ENCODE results near the gene ADO. TPM values are rescaled to one million over a fixed set of nuclear protein-coding genes. Genes with fewer than 3 reads are reported as not detected.
A peak's percentile ranks its signal among the peaks of the same experiment; 100 is the strongest.

The ADO gene
- total RNA-seq, 1 donor from 2014 or later: 16.7 TPM

DNA sequence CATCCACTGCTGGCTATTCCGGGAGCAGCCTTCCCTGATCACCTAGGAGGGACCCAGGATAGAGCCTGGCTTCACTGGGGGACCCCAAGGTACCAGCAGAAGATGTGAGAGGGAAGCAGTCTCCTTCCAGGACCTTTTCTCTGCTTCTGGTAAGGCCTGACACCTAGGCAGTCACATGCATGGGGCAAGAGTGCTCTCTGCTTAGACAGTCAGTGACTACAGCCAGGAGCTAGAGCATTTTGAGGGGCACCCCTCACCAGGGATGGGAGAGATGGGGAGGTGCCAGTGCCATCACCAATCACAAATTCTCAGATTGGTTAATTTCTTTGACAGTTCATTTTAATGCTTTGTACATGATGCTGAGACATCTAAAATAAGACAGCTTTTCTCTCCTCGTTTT, 13.9 kb upstream of the ADO start:
- Histone ChIP-seq H3K4me3 (ENCODE audit: low read length in 3 of 3) (no peak overlapping the region), H3K27ac (ENCODE audit: low read depth, low read length) (no peak overlapping the region), H3K36me3 (ENCODE audit: control insufficient read depth in 3 of 3, insufficient read depth in 3 of 3, low read length in 3 of 3) (no peaks in the 10 kb centered on the region), H3K9ac (ENCODE audit: low read depth in 1 of 3, low read length in 3 of 3) (no peak overlapping the region), H3K4me1 (ENCODE audit: control insufficient read depth in 3 of 3, insufficient read depth in 3 of 3, low read length in 3 of 3) (peaks cover 0 to 3% (median 2%) of the 10 kb centered on the region in 3 donors), H3K9me3 (ENCODE audit: control insufficient read depth in 3 of 3, low read length in 3 of 3) (no peaks in the 10 kb centered on the region), H3K27me3 (ENCODE audit: control insufficient read depth in 3 of 3, insufficient read depth in 3 of 3, low read length in 3 of 3) (no peaks in the 10 kb centered on the region)

GRCh38 chr10:62792261-62792660, 12.3 kb upstream of the ADO start:
- no peak overlapping the region for H3K9ac ChIP-seq (ENCODE audit: low read depth in 1 of 3, low read length in 3 of 3)
- H3K27me3 ChIP-seq (ENCODE audit: control insufficient read depth in 3 of 3, insufficient read depth in 3 of 3, low read length in 3 of 3): peaks cover 0 to 8% (median 6%) of the 10 kb centered on the region in 3 donors
- H3K36me3 ChIP-seq (ENCODE audit: control insufficient read depth in 3 of 3, insufficient read depth in 3 of 3, low read length in 3 of 3): no peaks in the 10 kb centered on the region
- peaks cover 0 to 3% (median 2%) of the 10 kb centered on the region in 3 donors for H3K4me1 ChIP-seq (ENCODE audit: control insufficient read depth in 3 of 3, insufficient read depth in 3 of 3, low read length in 3 of 3)
- H3K27ac ChIP-seq (ENCODE audit: low read depth, low read length): no peak overlapping the region
- H3K4me3 ChIP-seq (ENCODE audit: low read length in 3 of 3): no peak overlapping the region
- H3K9me3 ChIP-seq (ENCODE audit: control insufficient read depth in 3 of 3, low read length in 3 of 3): no peaks in the 10 kb centered on the region

DNA sequence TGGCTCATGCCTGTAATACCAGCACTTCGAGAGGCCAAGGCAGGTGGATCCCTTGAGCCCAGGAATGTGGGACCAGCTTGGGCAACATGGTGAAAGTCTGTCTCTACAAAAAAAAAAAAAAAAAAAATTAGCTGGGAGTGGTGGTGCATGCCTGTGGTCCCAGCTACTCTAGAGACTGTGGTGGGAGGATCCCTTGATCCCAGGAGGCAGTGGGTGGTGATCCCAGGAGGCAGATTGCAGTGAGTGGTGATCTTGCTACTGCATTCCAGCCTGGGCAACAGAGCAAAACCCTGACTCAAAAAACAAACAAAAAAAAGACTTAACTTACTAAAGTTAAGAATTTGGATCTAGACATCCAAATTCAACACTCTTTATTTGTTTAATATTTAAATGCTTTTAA, 10.2 kb upstream of the ADO start:
- Histone ChIP-seq H3K36me3 (ENCODE audit: control insufficient read depth in 3 of 3, insufficient read depth in 3 of 3, low read length in 3 of 3) (no peaks in the 10 kb centered on the region), H3K27me3 (ENCODE audit: control insufficient read depth in 3 of 3, insufficient read depth in 3 of 3, low read length in 3 of 3) (peaks cover 0 to 11% (median 9%) of the 10 kb centered on the region in 3 donors), H3K27ac (ENCODE audit: low read depth, low read length) (no peak overlapping the region), H3K4me3 (ENCODE audit: low read length in 3 of 3) (no peak overlapping the region), H3K9me3 (ENCODE audit: control insufficient read depth in 3 of 3, low read length in 3 of 3) (no peaks in the 10 kb centered on the region), H3K9ac (ENCODE audit: low read depth in 1 of 3, low read length in 3 of 3) (no peak overlapping the region), H3K4me1 (ENCODE audit: control insufficient read depth in 3 of 3, insufficient read depth in 3 of 3, low read length in 3 of 3) (peaks cover 0 to 1% (median under 1%) of the 10 kb centered on the region in 3 donors)

DNA sequence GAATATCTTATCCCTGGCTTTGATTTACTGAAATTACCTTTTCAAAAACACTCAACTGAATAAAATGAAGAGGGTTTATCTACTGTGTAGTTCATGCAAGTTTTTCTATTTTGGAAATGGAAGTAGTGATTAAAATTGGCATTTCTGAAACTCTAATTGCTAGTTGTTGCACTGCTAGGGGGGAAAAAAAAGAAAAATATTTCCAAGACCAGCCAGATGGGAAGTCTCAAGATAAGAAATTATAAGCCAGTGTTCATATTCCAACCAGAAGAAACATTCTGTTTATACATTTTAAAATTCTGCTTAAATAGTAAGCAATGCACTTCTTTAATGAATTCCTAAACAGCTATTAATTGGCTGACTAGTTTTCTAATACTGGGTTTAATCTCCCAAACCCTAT, 9.4 kb upstream of the ADO start:
- peaks cover 0 to 11% (median 9%) of the 10 kb centered on the region in 3 donors for H3K27me3 ChIP-seq (ENCODE audit: control insufficient read depth in 3 of 3, insufficient read depth in 3 of 3, low read length in 3 of 3)
- no peak overlapping the region for H3K27ac ChIP-seq (ENCODE audit: low read depth, low read length)
- no peaks in the 10 kb centered on the region for H3K36me3 ChIP-seq (ENCODE audit: control insufficient read depth in 3 of 3, insufficient read depth in 3 of 3, low read length in 3 of 3)
- no peaks in the 10 kb centered on the region for H3K4me1 ChIP-seq (ENCODE audit: control insufficient read depth in 3 of 3, insufficient read depth in 3 of 3, low read length in 3 of 3)
- no peak overlapping the region for H3K9ac ChIP-seq (ENCODE audit: low read depth in 1 of 3, low read length in 3 of 3)
- H3K9me3 ChIP-seq (ENCODE audit: control insufficient read depth in 3 of 3, low read length in 3 of 3): no peaks in the 10 kb centered on the region
- no peak overlapping the region for H3K4me3 ChIP-seq (ENCODE audit: low read length in 3 of 3)

DNA sequence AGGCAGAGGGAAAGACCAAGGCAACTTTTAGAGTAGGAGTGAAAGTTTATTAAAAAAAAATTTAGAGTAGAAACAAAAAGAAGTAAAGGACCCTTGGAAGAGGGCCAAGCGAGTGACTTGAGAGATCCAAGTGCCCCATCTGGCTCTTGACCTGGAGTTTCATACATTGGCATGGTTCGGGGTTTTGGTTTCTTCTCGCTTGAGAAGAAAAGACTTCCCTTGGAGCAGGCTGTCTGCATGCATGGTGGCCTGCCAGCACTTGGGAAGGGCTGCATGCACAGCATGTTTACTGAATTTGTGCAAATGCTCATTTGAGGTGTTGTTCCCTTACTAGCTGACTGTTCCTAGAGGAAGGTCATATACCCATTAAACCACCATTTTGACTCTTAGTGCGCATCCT, 8.8 kb upstream of the ADO start:
- Histone ChIP-seq H3K4me3 (ENCODE audit: low read length in 3 of 3) (no peak overlapping the region), H3K36me3 (ENCODE audit: control insufficient read depth in 3 of 3, insufficient read depth in 3 of 3, low read length in 3 of 3) (no peaks in the 10 kb centered on the region), H3K9ac (ENCODE audit: low read depth in 1 of 3, low read length in 3 of 3) (no peak overlapping the region), H3K4me1 (ENCODE audit: control insufficient read depth in 3 of 3, insufficient read depth in 3 of 3, low read length in 3 of 3) (no peaks in the 10 kb centered on the region), H3K27me3 (ENCODE audit: control insufficient read depth in 3 of 3, insufficient read depth in 3 of 3, low read length in 3 of 3) (peaks cover 0 to 14% (median 11%) of the 10 kb centered on the region in 3 donors), H3K27ac (ENCODE audit: low read depth, low read length) (no peak overlapping the region), H3K9me3 (ENCODE audit: control insufficient read depth in 3 of 3, low read length in 3 of 3) (no peaks in the 10 kb centered on the region)

DNA sequence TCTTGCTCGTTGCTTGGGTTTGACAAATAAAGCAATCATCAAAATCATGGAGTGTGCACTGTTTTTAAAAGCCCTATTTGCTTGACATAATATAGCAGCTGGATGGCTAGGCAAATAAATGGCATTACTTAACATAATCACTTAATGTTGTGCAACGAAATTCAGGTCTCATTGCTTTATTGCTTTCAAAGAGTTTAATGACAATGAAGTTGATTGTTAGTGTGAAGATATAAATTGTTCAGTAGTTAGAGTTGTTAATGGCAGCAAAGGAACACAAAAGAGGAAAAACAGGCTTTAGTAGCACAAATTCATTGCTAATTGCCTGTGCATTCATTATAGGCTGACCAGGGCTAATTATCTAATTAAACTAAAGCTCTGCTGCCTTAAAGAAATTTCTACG, 7.6 kb upstream of the ADO start:
- Histone ChIP-seq H3K36me3 (ENCODE audit: control insufficient read depth in 3 of 3, insufficient read depth in 3 of 3, low read length in 3 of 3) (no peaks in the 10 kb centered on the region), H3K9ac (ENCODE audit: low read depth in 1 of 3, low read length in 3 of 3) (no peak overlapping the region)

GRCh38 chr10:62801871-62802270, 2.6 kb upstream of the ADO start:
- Histone ChIP-seq H3K27ac (ENCODE audit: low read depth, low read length) (no peak overlapping the region), H3K4me1 (ENCODE audit: control insufficient read depth in 3 of 3, insufficient read depth in 3 of 3, low read length in 3 of 3) (peaks cover 8 to 20% (median 18%) of the 10 kb centered on the region in 3 donors), H3K36me3 (ENCODE audit: control insufficient read depth in 3 of 3, insufficient read depth in 3 of 3, low read length in 3 of 3) (no peaks in the 10 kb centered on the region), H3K9me3 (ENCODE audit: control insufficient read depth in 3 of 3, low read length in 3 of 3) (no peaks in the 10 kb centered on the region), H3K9ac (ENCODE audit: low read depth in 1 of 3, low read length in 3 of 3) (no peak overlapping the region), H3K27me3 (ENCODE audit: control insufficient read depth in 3 of 3, insufficient read depth in 3 of 3, low read length in 3 of 3) (peaks cover 0 to 10% (median 8%) of the 10 kb centered on the region in 3 donors), H3K4me3 (ENCODE audit: low read length in 3 of 3) (no peak overlapping the region)

More for the DNA sequence above, 7.6 kb upstream of the ADO start:
- H3K4me1 ChIP-seq (ENCODE audit: control insufficient read depth in 3 of 3, insufficient read depth in 3 of 3, low read length in 3 of 3): no peaks in the 10 kb centered on the region
- H3K4me3 ChIP-seq (ENCODE audit: low read length in 3 of 3): no peak overlapping the region
- H3K27ac ChIP-seq (ENCODE audit: low read depth, low read length): no peak overlapping the region
- H3K9me3 ChIP-seq (ENCODE audit: control insufficient read depth in 3 of 3, low read length in 3 of 3): no peaks in the 10 kb centered on the region
- peaks cover 0 to 16% (median 14%) of the 10 kb centered on the region in 3 donors for H3K27me3 ChIP-seq (ENCODE audit: control insufficient read depth in 3 of 3, insufficient read depth in 3 of 3, low read length in 3 of 3)

DNA sequence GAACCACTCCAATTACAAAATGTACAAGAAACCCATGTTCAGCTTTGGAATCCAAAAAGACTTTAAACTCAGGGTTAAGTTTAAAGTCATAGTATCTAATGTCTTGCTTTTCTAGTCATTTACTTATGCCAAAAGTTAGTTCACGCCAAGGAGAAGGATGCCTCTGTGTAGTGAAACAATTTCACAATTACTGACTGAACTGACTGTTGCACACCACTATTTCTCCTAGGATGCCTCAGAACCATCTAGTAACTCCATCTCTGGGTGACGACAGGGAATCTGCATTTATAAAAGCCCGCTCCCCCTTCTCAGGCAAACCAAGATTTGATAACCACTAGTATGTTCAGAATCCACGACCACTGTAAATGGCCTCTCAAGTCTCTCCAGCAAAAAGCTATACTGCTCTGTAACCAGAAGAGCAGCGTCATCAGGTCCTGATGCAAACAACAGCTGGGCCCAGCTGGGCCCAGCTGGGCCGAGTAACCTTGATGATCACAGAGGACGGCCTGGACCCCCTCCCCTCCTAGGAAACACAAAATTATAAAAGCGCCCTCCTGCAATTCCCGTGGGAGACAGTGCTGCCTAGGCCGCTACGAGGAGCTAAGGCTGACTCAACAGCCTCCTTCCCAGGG, 680 bp upstream of the ADO start:
- Histone ChIP-seq H3K9me3 (ENCODE audit: control insufficient read depth in 3 of 3, low read length in 3 of 3) (no peaks in the 10 kb centered on the region), H3K4me3 (ENCODE audit: low read length in 3 of 3) (peak overlapping the region; percentile 92 to 98 (median 92)), H3K27ac (ENCODE audit: low read depth, low read length) (peak overlapping the region; percentile 96), H3K9ac (ENCODE audit: low read depth in 1 of 3, low read length in 3 of 3) (peak overlapping the region; percentile 91 to 98 (median 93)), H3K4me1 (ENCODE audit: control insufficient read depth in 3 of 3, insufficient read depth in 3 of 3, low read length in 3 of 3) (peaks cover 11 to 33% (median 30%) of the 10 kb centered on the region in 3 donors), H3K27me3 (ENCODE audit: control insufficient read depth in 3 of 3, insufficient read depth in 3 of 3, low read length in 3 of 3) (peaks cover 0 to 7% (median 3%) of the 10 kb centered on the region in 3 donors), H3K36me3 (ENCODE audit: control insufficient read depth in 3 of 3, insufficient read depth in 3 of 3, low read length in 3 of 3) (no peaks in the 10 kb centered on the region)

DNA sequence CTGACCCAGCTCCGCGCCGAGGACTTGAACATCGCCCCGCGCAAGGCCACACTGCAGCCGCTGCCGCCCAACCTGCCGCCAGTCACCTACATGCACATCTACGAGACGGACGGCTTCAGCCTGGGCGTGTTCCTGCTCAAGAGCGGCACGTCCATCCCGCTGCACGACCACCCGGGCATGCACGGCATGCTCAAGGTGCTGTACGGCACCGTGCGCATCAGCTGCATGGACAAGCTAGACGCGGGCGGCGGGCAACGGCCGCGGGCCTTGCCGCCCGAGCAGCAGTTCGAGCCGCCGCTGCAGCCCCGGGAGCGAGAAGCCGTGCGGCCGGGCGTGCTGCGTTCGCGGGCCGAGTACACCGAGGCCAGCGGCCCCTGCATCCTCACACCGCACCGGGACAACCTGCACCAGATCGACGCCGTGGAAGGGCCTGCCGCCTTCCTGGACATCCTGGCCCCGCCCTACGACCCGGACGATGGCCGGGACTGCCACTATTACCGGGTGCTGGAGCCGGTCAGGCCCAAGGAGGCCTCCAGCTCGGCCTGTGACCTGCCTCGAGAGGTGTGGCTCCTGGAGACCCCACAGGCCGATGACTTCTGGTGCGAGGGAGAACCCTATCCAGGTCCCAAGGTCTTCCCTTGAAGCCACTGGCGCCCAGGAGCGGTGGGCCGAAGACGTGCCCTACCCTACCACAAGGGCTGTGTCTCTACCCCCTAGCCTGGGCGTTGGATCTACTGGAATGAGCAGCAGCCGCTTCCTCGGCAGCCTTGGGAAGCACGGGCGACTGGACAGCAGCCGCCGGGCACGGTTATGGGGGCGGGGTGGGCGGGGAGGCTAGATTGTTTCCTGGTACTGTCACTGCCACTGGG, 945 bp downstream of the ADO start:
- Histone ChIP-seq H3K27me3 (ENCODE audit: control insufficient read depth in 3 of 3, insufficient read depth in 3 of 3, low read length in 3 of 3) (peaks cover 0 to 5% (median 3%) of the 10 kb centered on the region in 3 donors), H3K4me1 (ENCODE audit: control insufficient read depth in 3 of 3, insufficient read depth in 3 of 3, low read length in 3 of 3) (peaks cover 11 to 33% (median 30%) of the 10 kb centered on the region in 3 donors), H3K36me3 (ENCODE audit: control insufficient read depth in 3 of 3, insufficient read depth in 3 of 3, low read length in 3 of 3) (no peaks in the 10 kb centered on the region), H3K9me3 (ENCODE audit: control insufficient read depth in 3 of 3, low read length in 3 of 3) (no peaks in the 10 kb centered on the region), H3K4me3 (ENCODE audit: low read length in 3 of 3) (peak overlapping the region; percentile 92 to 98 (median 92)), H3K27ac (ENCODE audit: low read depth, low read length) (peak overlapping the region; percentile 96), H3K9ac (ENCODE audit: low read depth in 1 of 3, low read length in 3 of 3) (peak overlapping the region; percentile 91 to 98 (median 93))

GRCh38 chr10:62806251-62806650, 1.7 kb downstream of the ADO start:
- no peak overlapping the region for H3K27ac ChIP-seq (ENCODE audit: low read depth, low read length)
- H3K9me3 ChIP-seq (ENCODE audit: control insufficient read depth in 3 of 3, low read length in 3 of 3): no peaks in the 10 kb centered on the region
- H3K4me1 ChIP-seq (ENCODE audit: control insufficient read depth in 3 of 3, insufficient read depth in 3 of 3, low read length in 3 of 3): peaks cover 11 to 33% (median 30%) of the 10 kb centered on the region in 3 donors
- H3K27me3 ChIP-seq (ENCODE audit: control insufficient read depth in 3 of 3, insufficient read depth in 3 of 3, low read length in 3 of 3): no peaks in the 10 kb centered on the region
- peak overlapping the region; percentile 92 to 98 (median 92) for H3K4me3 ChIP-seq (ENCODE audit: low read length in 3 of 3)
- H3K36me3 ChIP-seq (ENCODE audit: control insufficient read depth in 3 of 3, insufficient read depth in 3 of 3, low read length in 3 of 3): no peaks in the 10 kb centered on the region
- peak overlapping the region in 1 of 3 donors; percentile 57 for H3K9ac ChIP-seq (ENCODE audit: low read depth in 1 of 3, low read length in 3 of 3)
